HEK293 (cell line): ENCODE data around the gene C17orf100.

Source experiments
- CTCF ChIA-PET: fragments of 350-600 bp; formaldehyde crosslinking; extraction: SDS; loops from one replicate; lab custom pipeline; 2021; ENCODE audit warnings: antibody characterized with exemption; lab: Yijun Ruan, JAX
- POLR2A ChIA-PET: fragments of 300-600 bp; formaldehyde crosslinking; extraction: SDS; loops from one replicate; lab custom pipeline; 2020; ENCODE audit warnings: antibody characterized with exemption, inconsistent platforms; lab: Yijun Ruan, JAX
- H3K27ac ChIP-seq: fragments of 200-500 bp; sonication (Bioruptor generic); 2 replicates; pipeline ENCODE4 v1.5.1; 2014; ENCODE audit warnings: low read depth, low read length, control low read depth, inconsistent platforms; ENCODE audit errors: extremely low read depth
- H3K36me3 ChIP-seq, 2 experiments: fragments of 200-500 bp in 1 of 2; sonication (Bioruptor generic) in 1 of 2; 1 replicate in 1 of 2; 2 replicates in 1 of 2; pipeline ENCODE4 v1.5.1; 2014 to 2017; ENCODE audit warnings: inconsistent platforms in 2 of 2, low read length in 2 of 2; ENCODE audit not compliant: control insufficient read depth in 2 of 2, insufficient read depth in 1 of 2
- H3K4me1 ChIP-seq: fragments of 200-500 bp; sonication (Bioruptor generic); 2 replicates; pipeline ENCODE4 v1.5.1; 2014; ENCODE audit warnings: mild to moderate bottlenecking, low read length, inconsistent platforms; ENCODE audit not compliant: control insufficient read depth, insufficient read depth
- H3K4me3 ChIP-seq: 2 replicates; pipeline ENCODE4 v1.5.1; 2011; ENCODE audit warnings: low read depth, mild to moderate bottlenecking, control low read depth, low read length, moderate library complexity
- H3K9me3 ChIP-seq: fragments of 200-500 bp; sonication (Bioruptor generic); 2 replicates; pipeline ENCODE4 v1.5.1; 2014; ENCODE audit warnings: low read depth, low read length, inconsistent platforms; ENCODE audit not compliant: control insufficient read depth, insufficient read depth
- EGR2 ChIP-seq: fragments of 450-650 bp; formaldehyde crosslinking; IDR thresholded peaks from 2 replicates; pipeline ENCODE4 v1.5.1; 2016; ENCODE audit warnings: low read depth, missing biosample characterization, missing genetic modification characterization
- KLF9 ChIP-seq: fragments of 450-650 bp; formaldehyde crosslinking; IDR thresholded peaks from 2 replicates; pipeline ENCODE4 v1.5.1; 2016; ENCODE audit warnings: missing biosample characterization, missing genetic modification characterization, low read depth
- OSR2 ChIP-seq: fragments of 450-650 bp; formaldehyde crosslinking; IDR thresholded peaks from 2 replicates; pipeline ENCODE4 v1.5.1; 2016; ENCODE audit warnings: missing biosample characterization, missing genetic modification characterization
- OVOL3 ChIP-seq: fragments of 450-650 bp; formaldehyde crosslinking; IDR thresholded peaks from 2 replicates; pipeline ENCODE4 v1.5.1; 2016; ENCODE audit warnings: missing biosample characterization, missing genetic modification characterization
- SP2 ChIP-seq: fragments of 450-650 bp; formaldehyde crosslinking; IDR thresholded peaks from 2 replicates; pipeline ENCODE4 v1.5.1; 2016; ENCODE audit warnings: missing biosample characterization, missing genetic modification characterization
- SP7 ChIP-seq: fragments of 450-650 bp; formaldehyde crosslinking; IDR thresholded peaks from 2 replicates; pipeline ENCODE4 v1.5.1; 2016; ENCODE audit warnings: missing biosample characterization, missing genetic modification characterization
- TRIM28 ChIP-seq: IDR thresholded peaks from 2 replicates; pipeline ENCODE4 v1.6.1; 2011; ENCODE audit warnings: low read length, control low read depth, borderline replicate concordance
- YY1 ChIP-seq: fragments of 450-650 bp; formaldehyde crosslinking; IDR thresholded peaks from 2 replicates; pipeline ENCODE4 v1.5.1; 2018; ENCODE audit warnings: missing biosample characterization, missing genetic modification characterization
- YY2 ChIP-seq: fragments of 450-650 bp; formaldehyde crosslinking; IDR thresholded peaks from 2 replicates; pipeline ENCODE4 v1.5.1; 2016; ENCODE audit warnings: missing biosample characterization, missing genetic modification characterization
- ZBTB8A ChIP-seq: fragments of 450-650 bp; formaldehyde crosslinking; IDR thresholded peaks from 2 replicates; pipeline ENCODE4 v1.5.1; 2016; ENCODE audit warnings: missing biosample characterization, missing genetic modification characterization
- ZFHX2 ChIP-seq: fragments of 450-650 bp; formaldehyde crosslinking; conservative IDR thresholded peaks from 2 replicates; pipeline ENCODE4 v1.5.1; 2016; ENCODE audit warnings: missing biosample characterization, missing genetic modification characterization
- ZNF132 ChIP-seq: fragments of 450-650 bp; formaldehyde crosslinking; IDR thresholded peaks from 2 replicates; pipeline ENCODE4 v1.5.1; 2017; ENCODE audit warnings: missing biosample characterization, missing genetic modification characterization, borderline replicate concordance
- ZNF140 ChIP-seq: fragments of 450-650 bp; formaldehyde crosslinking; IDR thresholded peaks from 2 replicates; pipeline ENCODE4 v1.5.1; 2016; ENCODE audit warnings: missing biosample characterization, missing genetic modification characterization
- ZNF23 ChIP-seq: fragments of 450-650 bp; formaldehyde crosslinking; IDR thresholded peaks from 2 replicates; pipeline ENCODE4 v1.5.1; 2016; ENCODE audit warnings: missing biosample characterization, missing genetic modification characterization, borderline replicate concordance
- ZNF24 ChIP-seq: fragments of 450-650 bp; formaldehyde crosslinking; IDR thresholded peaks from 2 replicates; pipeline ENCODE4 v1.5.1; 2016; ENCODE audit warnings: missing biosample characterization, missing genetic modification characterization
- ZNF341 ChIP-seq: fragments of 450-650 bp; formaldehyde crosslinking; IDR thresholded peaks from 2 replicates; pipeline ENCODE4; 2016; ENCODE audit warnings: low read depth, missing biosample characterization, missing genetic modification characterization
- ZNF48 ChIP-seq: fragments of 450-650 bp; formaldehyde crosslinking; IDR thresholded peaks from 2 replicates; pipeline ENCODE4 v1.5.1; 2016; ENCODE audit warnings: missing biosample characterization, missing genetic modification characterization
- ZNF501 ChIP-seq: fragments of 450-650 bp; formaldehyde crosslinking; IDR thresholded peaks from 2 replicates; pipeline ENCODE4 v1.5.1; 2016; ENCODE audit warnings: missing biosample characterization, missing genetic modification characterization
- ZNF629 ChIP-seq: fragments of 450-650 bp; formaldehyde crosslinking; IDR thresholded peaks from 2 replicates; pipeline ENCODE4 v1.5.1; 2017; ENCODE audit warnings: missing biosample characterization, missing genetic modification characterization
- ZNF670 ChIP-seq: fragments of 450-650 bp; formaldehyde crosslinking; IDR thresholded peaks from 2 replicates; pipeline ENCODE4 v1.5.1; 2016; ENCODE audit warnings: missing biosample characterization, missing genetic modification characterization, low read depth
- ZNF777 ChIP-seq: fragments of 450-650 bp; formaldehyde crosslinking; IDR thresholded peaks from 2 replicates; pipeline ENCODE4 v1.5.1; 2017; ENCODE audit warnings: missing biosample characterization, missing genetic modification characterization, borderline replicate concordance
- ZNF837 ChIP-seq: fragments of 450-650 bp; formaldehyde crosslinking; IDR thresholded peaks from 2 replicates; pipeline ENCODE4 v1.5.1; 2016; ENCODE audit warnings: missing biosample characterization, missing genetic modification characterization
- ZXDB ChIP-seq: fragments of 450-650 bp; formaldehyde crosslinking; IDR thresholded peaks from 2 replicates; pipeline ENCODE4 v1.5.1; 2016; ENCODE audit warnings: missing biosample characterization, missing genetic modification characterization
- TF ChIP-seq, protein P1 (sequence below): fragments of 450-650 bp; formaldehyde crosslinking; IDR thresholded peaks from 2 replicates; pipeline ENCODE4 v1.5.1; 2016; ENCODE audit warnings: missing biosample characterization, missing genetic modification characterization
- TF ChIP-seq, protein P2 (sequence below): fragments of 450-650 bp; formaldehyde crosslinking; optimal IDR thresholded peaks from 2 replicates; pipeline ENCODE3; 2016; ENCODE audit warnings: missing biosample characterization, mild to moderate bottlenecking, missing genetic modification characterization
- TF ChIP-seq, protein P3 (sequence below): fragments of 450-650 bp; formaldehyde crosslinking; IDR thresholded peaks from 2 replicates; pipeline ENCODE4 v1.5.1; 2017; ENCODE audit warnings: missing biosample characterization, missing genetic modification characterization
- TF ChIP-seq, protein P4 (sequence below): fragments of 450-650 bp; formaldehyde crosslinking; IDR thresholded peaks from 2 replicates; pipeline ENCODE4 v1.5.1; 2017; ENCODE audit warnings: missing biosample characterization, missing genetic modification characterization
- TF ChIP-seq, protein P5 (sequence below): fragments of 450-650 bp; formaldehyde crosslinking; IDR thresholded peaks from 2 replicates; pipeline ENCODE4 v1.5.1; 2016; ENCODE audit warnings: missing biosample characterization, missing genetic modification characterization

The C17orf100 gene

DNA sequence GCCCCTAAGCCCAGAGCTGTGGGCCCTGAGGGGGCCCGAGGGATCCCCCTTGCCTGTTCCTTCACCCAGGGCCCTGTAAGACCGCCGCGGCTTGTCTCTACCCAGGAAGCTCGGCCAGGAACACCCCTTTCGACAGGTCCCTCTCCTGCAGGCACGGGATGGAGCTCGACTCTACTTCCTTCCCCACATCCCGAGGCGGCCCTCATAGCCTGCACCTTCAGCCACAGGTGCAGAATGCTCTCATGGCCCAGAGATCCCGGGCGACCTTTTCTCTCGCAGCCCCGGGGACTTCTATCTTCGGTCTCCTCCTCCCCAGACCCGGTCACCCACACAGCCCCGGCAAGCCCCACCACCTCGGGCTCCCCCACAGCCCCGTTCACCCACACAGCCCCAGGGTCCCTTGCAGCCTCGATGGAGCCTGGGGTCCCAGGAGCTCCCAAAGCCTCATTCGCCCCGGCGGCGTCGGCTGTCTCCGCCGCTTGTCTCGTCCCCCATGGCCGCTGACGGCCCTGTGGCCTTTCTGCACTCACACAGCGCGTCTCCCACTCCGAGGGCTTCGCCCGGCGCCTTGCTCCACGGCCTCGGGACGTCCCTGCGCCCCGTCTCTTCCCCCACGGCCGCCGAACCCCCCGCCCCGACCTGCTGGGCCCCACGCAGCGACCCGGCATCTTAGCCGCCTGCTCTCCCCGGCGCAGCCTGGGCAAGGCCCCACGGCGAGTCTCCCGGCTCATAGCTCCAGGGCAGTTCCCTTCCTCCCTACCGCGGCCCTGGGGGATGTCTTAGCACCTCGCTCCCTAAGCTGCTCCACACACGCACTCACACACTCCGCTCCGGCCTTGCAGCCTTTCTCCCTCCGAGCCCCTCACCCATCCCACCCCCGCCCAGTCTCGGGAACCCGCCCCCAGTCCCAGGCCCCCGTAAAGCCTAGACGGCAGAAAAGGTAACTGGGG is 11.7 kb upstream of the C17orf100 start (continued):
- 0 out of 2 replicates have a peak, but pooled peaks have one; percentile 17 for TF ChIP-seq ZFHX2 (tag by site-specific recombination)

DNA sequence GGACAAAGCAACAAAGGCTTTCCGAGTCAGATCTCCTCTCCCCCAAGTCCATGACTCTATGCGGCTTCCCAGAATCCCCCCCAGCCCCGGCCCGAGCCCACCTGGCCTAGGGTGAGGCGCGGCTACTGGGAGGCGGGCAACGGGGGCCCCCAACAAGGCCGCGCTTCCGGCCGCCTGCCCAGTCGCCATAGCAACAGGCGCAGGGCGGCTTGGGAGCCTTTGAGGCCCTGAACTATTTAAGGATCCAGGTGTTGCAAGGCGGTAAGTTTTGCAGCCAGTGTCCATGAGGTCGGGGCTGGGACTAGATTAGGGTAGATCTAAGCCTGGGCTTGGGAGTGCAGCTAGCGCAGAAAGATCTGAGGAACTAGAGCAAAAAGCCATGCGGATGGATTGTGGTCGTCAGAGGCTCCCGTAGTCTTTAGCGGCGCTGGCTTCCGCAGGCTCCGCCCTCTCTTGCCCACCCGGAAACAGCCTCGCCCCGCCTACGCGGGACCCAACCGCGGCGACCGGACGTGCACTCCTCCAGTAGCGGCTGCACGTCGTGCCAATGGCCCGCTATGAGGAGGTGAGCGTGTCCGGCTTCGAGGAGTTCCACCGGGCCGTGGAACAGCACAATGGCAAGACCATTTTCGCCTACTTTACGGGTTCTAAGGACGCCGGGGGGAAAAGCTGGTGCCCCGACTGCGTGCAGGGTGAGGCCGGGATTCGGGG is 10.9 kb upstream of the C17orf100 start, which contains the start of the genes KIAA0753 and TXNDC17:
Gene KIAA0753 (minus strand): TSS at position 176 of the 711 bp plus-strand sequence. CDS start 5,608 bp downstream, outside the sequence.
Gene TXNDC17 (plus strand): TSS at position 525 of the 711 bp plus-strand sequence. CDS start 23 bp downstream, at position 548.
- peak within 1 kb of the TSS; percentile 94 for H3K4me3 ChIP-seq
- CTCF ChIA-PET: interaction anchor here (0.6 to 1.3 kb wide), 4 partner anchors 10 to 168 kb away, joined by 3 to 4 read pairs (median 3); partner anchors contain the start of gene MED31
- peak within 1 kb of the TSS; percentile 79 for H3K27ac ChIP-seq
- H3K36me3 ChIP-seq: peaks cover 23 to 36% of the 10 kb centered on the region in 2 experiments; a peak in 2 of 3 replicates
- peaks cover 13% of the 10 kb centered on the region; the same call in 1 of the 2 replicates for H3K4me1 ChIP-seq
- POLR2A ChIA-PET: interaction anchor here (0.9 to 1.9 kb wide), 6 partner anchors 8 to 395 kb away, joined by 3 to 26 read pairs (median 3); partner anchors contain the start of genes C17orf100, MED31, PIMREG and SLC16A13
- H3K9me3 ChIP-seq: no peaks in the 10 kb centered on the region
- TF ChIP-seq ZNF48 (tag by site-specific recombination): no peak
- no peak for TF ChIP-seq ZNF132 (tag by site-specific recombination)
- no peak for TF ChIP-seq ZNF140 (tag by site-specific recombination)
- 0 out of 2 replicates have a peak, but pooled peaks have one; percentile 65 for TF ChIP-seq ZNF501
- peak; percentile 81 for TF ChIP-seq ZNF777 (tag by site-specific recombination)
- TF ChIP-seq, protein P1, sequence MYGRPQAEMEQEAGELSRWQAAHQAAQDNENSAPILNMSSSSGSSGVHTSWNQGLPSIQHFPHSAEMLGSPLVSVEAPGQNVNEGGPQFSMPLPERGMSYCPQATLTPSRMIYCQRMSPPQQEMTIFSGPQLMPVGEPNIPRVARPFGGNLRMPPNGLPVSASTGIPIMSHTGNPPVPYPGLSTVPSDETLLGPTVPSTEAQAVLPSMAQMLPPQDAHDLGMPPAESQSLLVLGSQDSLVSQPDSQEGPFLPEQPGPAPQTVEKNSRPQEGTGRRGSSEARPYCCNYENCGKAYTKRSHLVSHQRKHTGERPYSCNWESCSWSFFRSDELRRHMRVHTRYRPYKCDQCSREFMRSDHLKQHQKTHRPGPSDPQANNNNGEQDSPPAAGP: peak; percentile 86
- TF ChIP-seq ZNF24 (tag by site-specific recombination): peak; percentile 67; the same call in 1 of the 2 replicates
- TF ChIP-seq, protein P2, sequence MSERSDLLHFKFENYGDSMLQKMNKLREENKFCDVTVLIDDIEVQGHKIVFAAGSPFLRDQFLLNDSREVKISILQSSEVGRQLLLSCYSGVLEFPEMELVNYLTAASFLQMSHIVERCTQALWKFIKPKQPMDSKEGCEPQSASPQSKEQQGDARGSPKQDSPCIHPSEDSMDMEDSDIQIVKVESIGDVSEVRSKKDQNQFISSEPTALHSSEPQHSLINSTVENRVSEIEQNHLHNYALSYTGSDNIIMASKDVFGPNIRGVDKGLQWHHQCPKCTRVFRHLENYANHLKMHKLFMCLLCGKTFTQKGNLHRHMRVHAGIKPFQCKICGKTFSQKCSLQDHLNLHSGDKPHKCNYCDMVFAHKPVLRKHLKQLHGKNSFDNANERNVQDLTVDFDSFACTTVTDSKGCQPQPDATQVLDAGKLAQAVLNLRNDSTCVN: peak; percentile 80
- peak; percentile 41; the same call in 1 of the 2 replicates for TF ChIP-seq TRIM28
- peak; percentile 78 for TF ChIP-seq OSR2 (tag by site-specific recombination)
- TF ChIP-seq ZXDB (tag by site-specific recombination): peak; percentile 86
- TF ChIP-seq KLF9 (tag by site-specific recombination): peak; percentile 78
- TF ChIP-seq SP7 (tag by site-specific recombination): peak; percentile 76
- TF ChIP-seq OVOL3 (tag by site-specific recombination): no peak
- peak; percentile 43 for TF ChIP-seq YY1 (tag by site-specific recombination)
- peak; percentile 70 for TF ChIP-seq ZNF629
- TF ChIP-seq YY2 (tag by site-specific recombination): 0 out of 2 replicates have a peak, but pooled peaks have one; percentile 46
- peak; percentile 91 for TF ChIP-seq SP2 (tag by site-specific recombination)
- no peak for TF ChIP-seq ZNF837
- TF ChIP-seq EGR2: peak; percentile 77
- TF ChIP-seq ZNF670 (tag by site-specific recombination): no peak
- TF ChIP-seq, protein P3, sequence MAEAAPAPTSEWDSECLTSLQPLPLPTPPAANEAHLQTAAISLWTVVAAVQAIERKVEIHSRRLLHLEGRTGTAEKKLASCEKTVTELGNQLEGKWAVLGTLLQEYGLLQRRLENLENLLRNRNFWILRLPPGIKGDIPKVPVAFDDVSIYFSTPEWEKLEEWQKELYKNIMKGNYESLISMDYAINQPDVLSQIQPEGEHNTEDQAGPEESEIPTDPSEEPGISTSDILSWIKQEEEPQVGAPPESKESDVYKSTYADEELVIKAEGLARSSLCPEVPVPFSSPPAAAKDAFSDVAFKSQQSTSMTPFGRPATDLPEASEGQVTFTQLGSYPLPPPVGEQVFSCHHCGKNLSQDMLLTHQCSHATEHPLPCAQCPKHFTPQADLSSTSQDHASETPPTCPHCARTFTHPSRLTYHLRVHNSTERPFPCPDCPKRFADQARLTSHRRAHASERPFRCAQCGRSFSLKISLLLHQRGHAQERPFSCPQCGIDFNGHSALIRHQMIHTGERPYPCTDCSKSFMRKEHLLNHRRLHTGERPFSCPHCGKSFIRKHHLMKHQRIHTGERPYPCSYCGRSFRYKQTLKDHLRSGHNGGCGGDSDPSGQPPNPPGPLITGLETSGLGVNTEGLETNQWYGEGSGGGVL (tag by site-specific recombination): 0 out of 2 replicates have a peak, but pooled peaks have one; percentile 68
- peak; percentile 92 for TF ChIP-seq ZNF341 (tag by site-specific recombination)
- no peak for TF ChIP-seq ZNF23
- TF ChIP-seq, protein P4, sequence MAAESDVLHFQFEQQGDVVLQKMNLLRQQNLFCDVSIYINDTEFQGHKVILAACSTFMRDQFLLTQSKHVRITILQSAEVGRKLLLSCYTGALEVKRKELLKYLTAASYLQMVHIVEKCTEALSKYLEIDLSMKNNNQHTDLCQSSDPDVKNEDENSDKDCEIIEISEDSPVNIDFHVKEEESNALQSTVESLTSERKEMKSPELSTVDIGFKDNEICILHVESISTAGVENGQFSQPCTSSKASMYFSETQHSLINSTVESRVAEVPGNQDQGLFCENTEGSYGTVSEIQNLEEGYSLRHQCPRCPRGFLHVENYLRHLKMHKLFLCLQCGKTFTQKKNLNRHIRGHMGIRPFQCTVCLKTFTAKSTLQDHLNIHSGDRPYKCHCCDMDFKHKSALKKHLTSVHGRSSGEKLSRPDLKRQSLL (tag by site-specific recombination): peak; percentile 59
- TF ChIP-seq ZBTB8A: peak; percentile 31; the same call in 1 of the 2 replicates
- TF ChIP-seq, protein P5, sequence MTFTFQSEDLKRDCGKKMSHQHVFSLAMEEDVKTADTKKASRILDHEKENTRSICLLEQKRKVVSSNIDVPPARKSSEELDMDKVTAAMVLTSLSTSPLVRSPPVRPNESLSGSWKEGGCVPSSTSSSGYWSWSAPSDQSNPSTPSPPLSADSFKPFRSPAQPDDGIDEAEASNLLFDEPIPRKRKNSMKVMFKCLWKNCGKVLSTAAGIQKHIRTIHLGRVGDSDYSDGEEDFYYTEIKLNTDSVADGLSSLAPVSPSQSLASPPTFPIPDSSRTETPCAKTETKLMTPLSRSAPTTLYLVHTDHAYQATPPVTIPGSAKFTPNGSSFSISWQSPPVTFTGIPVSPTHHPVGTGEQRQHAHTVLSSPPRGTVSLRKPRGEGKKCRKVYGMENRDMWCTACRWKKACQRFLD (tag by site-specific recombination): no peak
